SJSA1 (cell line): ENCODE results near the gene QDPR. TPM values are rescaled to one million over a fixed set of nuclear protein-coding genes. Genes with fewer than 3 reads are reported as not detected.
A peak's percentile ranks its signal among the peaks of the same experiment; 100 is the strongest.
"Not testable (repeated sequence)": the region's sequence is repeated elsewhere in the genome, so short reads cannot be mapped to it uniquely, and the experiment has no call there.

Experiments used
- DNase-seq, 2 experiments: peaks; one replicate each; pipeline ENCODE4 v3.0.0-alpha.2; 2015 to 2020; ENCODE audit warnings: low spot score in 2 of 2, low read depth in 1 of 2
- H3K27ac ChIP-seq: fragments of 250-450 bp; sonication (Bioruptor Pico); 2 replicates; pipeline ENCODE4 v1.5.1; 2020; ENCODE audit warnings: mild to moderate bottlenecking, moderate library complexity
- H3K27me3 ChIP-seq: fragments of 250-450 bp; sonication (Bioruptor Pico); replicated peaks from 2 replicates; pipeline ENCODE4 v1.5.1; 2020; ENCODE audit warnings: mild to moderate bottlenecking, moderate library complexity
- H3K36me3 ChIP-seq: fragments of 250-450 bp; sonication (Bioruptor Pico); 2 replicates; pipeline ENCODE4 v1.5.1; 2020; ENCODE audit warnings: mild to moderate bottlenecking
- H3K4me1 ChIP-seq: fragments of 250-450 bp; sonication (Bioruptor Pico); replicated peaks from 2 replicates; pipeline ENCODE4 v1.6.1; 2021; ENCODE audit warnings: mild to moderate bottlenecking
- H3K4me3 ChIP-seq: fragments of 250-450 bp; sonication (Bioruptor Pico); 2 replicates; pipeline ENCODE4 v1.5.1; 2020; ENCODE audit warnings: mild to moderate bottlenecking
- H3K9me3 ChIP-seq: fragments of 250-450 bp; sonication (Bioruptor Pico); replicated peaks from 2 replicates; pipeline ENCODE4 v1.5.1; 2020; ENCODE audit warnings: mild to moderate bottlenecking
- total RNA-seq: library from RNA; depleted of rRNA; stranded (reverse); fragments of >200 nt; shearing (Covaris generic); gene quantifications from 2 replicates; pipeline ENCODE4 v1.2.3, GENCODE V29; 2014; rRNA removed

The QDPR gene
- total RNA-seq, 1 experiment from 2014 or later = 10.1 TPM

DNA sequence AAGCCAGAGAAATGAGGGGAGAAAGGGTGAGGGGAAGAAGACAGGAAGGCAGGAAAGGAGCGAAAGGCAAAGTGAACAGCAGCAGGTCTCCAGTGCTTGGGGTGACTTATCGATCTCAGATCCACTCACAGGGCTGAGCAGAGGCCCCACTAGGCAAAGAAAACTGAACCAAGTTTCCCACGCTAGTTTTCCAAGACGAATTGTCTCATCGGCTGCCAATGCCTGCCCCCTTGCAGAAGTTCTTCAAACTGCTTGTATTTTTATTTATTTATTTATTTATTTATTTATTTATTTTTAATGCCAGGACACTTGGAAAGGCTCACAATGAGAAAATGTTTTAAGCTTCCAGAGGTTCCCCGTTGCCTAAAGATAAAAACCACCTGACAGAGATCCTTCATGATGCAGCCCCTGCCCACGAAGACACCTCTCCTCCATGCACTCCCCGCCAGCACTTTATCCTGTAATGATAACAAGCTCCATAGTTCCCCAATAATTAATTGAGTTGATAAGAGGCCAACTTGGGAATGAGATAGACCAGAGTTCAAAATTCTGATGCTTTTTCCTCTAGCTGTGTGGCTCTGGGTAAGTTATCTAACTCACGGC, 43.2 kb downstream of the QDPR start:
- Histone ChIP-seq H3K4me1 (no peaks in the 10 kb centered on the region), H3K27me3 (no peaks in the 10 kb centered on the region), H3K27ac (no peak overlapping the region), H3K4me3 (no peak overlapping the region), H3K36me3 (no peaks in the 10 kb centered on the region), H3K9me3 (no peaks in the 10 kb centered on the region; the same call in 1 of the 2 replicates)
- DNase-seq = peak in 1 of 2 experiments; percentile 60

DNA sequence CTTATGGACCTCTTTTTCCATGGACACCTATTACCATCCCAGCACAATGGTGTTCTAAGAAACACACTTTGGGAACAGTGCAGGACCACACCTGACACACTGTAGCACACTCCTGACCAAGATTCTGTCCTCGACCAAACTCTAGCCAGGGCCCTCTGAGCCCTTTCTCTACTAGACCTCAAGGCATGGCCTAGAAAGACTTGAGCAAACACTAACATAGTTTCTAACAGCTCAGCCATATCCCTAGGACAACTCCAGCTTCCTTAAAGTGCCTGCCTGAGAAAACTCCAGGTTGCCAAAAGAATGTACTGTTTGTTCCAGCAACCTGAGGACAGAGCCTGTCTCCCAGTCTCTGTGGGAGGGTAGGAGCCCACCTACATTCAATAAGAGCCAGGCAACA, 48.3 kb downstream of the QDPR start:
- H3K4me3 ChIP-seq = no peak overlapping the region
- H3K36me3 ChIP-seq = no peaks in the 10 kb centered on the region
- H3K4me1 ChIP-seq = no peaks in the 10 kb centered on the region
- no peak overlapping the region for H3K27ac ChIP-seq
- no peak for DNase-seq
- H3K27me3 ChIP-seq = no peaks in the 10 kb centered on the region
- H3K9me3 ChIP-seq = no peaks in the 10 kb centered on the region; the same call in 1 of the 2 replicates

DNA sequence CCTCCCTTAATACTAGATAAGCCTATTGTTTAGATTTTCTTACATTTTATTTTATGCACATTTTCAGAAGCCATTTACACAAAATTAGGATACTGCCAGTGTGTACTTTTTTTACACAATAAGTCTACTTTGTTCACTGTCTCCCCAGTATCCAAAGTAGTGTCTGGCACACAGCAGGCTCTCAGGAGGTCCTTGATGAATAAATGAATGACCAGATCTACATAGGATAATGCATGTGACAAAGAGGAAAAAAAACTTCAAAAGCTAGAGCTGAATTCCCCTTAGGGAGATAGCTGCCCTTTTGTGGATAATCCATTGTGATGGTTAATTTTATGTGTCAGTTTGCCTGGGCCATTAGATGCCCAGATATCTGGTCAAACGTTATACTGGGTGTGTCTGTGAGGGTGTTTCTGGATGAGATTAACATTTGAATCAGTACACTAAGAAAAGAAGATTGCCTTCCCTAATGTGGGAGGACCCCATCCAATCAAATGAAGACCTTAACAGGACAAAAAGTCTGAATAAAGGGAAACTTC, 61.6 kb downstream of the QDPR start:
- H3K4me3 ChIP-seq = no peak overlapping the region
- no peaks in the 10 kb centered on the region for H3K36me3 ChIP-seq
- peaks cover 4% of the 10 kb centered on the region; the same call in 1 of the 2 replicates for H3K9me3 ChIP-seq
- H3K4me1 ChIP-seq = no peaks in the 10 kb centered on the region
- no peak overlapping the region for H3K27ac ChIP-seq
- no peaks in the 10 kb centered on the region for H3K27me3 ChIP-seq
- DNase-seq = no peak

DNA sequence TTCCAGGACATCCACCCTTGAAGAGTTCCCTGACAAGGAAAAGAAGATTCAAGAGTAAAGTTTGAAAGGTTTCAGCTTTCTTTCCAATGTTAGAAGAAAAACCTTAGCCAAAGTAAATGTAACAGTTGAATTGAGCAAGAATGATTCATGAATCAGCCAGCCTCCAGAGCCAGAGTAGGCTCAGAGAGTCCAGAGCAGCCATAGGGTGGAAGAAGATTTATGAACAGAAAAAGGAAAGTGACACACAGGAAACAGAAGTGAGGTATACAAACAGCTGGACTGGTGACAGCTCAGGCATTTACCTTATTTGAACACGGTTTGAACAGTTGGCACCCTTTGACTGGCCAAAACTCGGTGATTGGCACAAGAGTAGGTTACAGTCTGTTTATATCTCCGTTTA, 63.2 kb downstream of the QDPR start:
- H3K9me3 ChIP-seq = no peaks in the 10 kb centered on the region
- no peaks in the 10 kb centered on the region for H3K27me3 ChIP-seq
- no peaks in the 10 kb centered on the region for H3K4me1 ChIP-seq
- no peak for DNase-seq
- no peaks in the 10 kb centered on the region for H3K36me3 ChIP-seq
- H3K27ac ChIP-seq = no peak overlapping the region
- H3K4me3 ChIP-seq = no peak overlapping the region

DNA sequence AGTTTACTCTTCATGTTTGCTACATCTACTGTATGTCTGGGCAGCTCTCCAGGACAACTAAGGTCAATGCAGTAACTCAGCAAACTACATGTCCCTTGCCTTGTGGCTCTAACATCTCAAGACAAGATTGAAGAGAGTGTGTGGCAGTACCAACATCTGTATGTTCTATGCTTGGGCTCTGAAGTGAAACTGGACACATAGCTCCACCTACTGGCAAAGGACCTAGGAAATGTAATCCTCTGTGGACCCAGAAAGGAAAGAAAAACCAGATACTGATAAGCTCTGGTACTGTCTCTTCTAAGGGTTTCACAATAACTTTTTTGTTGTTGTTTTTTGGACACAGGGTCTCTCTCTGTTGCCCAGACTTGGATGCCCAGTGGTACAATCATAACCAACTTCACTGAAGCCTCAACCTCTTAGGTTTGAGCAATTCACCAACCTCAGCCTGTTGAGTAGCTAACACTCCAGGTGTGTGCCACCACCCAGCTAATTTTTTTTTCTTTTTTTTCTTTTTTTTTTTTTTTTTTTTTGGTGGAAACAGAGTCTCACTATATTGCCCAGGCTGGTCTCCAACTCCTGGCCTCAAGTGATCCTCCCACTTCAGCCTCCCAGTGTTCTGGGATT, 64.1 kb downstream of the QDPR start:
- no peaks in the 10 kb centered on the region for H3K36me3 ChIP-seq
- H3K27ac ChIP-seq = no peak overlapping the region
- no peaks in the 10 kb centered on the region for H3K4me1 ChIP-seq
- H3K4me3 ChIP-seq = no peak overlapping the region
- H3K27me3 ChIP-seq = no peaks in the 10 kb centered on the region
- peak in 1 of 2 experiments; percentile 64 for DNase-seq
- H3K9me3 ChIP-seq = no peaks in the 10 kb centered on the region

DNA sequence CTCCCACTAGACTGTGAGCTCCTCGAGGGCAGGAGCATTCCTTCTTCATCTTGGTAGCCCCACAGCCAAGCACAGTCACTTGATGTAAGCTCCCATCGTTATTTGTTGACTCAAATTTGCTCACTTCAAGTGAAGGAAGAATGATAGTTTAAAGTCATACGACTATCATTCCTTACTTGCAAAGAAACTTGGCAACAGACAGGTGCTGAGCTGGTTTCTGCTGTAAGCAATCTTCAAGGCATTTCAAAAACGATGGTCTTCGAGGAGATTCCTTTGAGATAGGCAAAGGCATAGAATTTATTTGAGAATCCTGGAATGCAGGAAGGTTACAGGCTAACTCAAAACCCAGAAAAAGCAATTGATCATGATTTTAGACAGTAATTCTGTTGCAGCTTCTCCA, 64.8 kb downstream of the QDPR start:
- no peaks in the 10 kb centered on the region for H3K27me3 ChIP-seq
- no peak overlapping the region for H3K27ac ChIP-seq
- DNase-seq = no peak
- H3K4me3 ChIP-seq = no peak overlapping the region
- H3K9me3 ChIP-seq = no peaks in the 10 kb centered on the region
- no peaks in the 10 kb centered on the region for H3K4me1 ChIP-seq
- no peaks in the 10 kb centered on the region for H3K36me3 ChIP-seq

DNA sequence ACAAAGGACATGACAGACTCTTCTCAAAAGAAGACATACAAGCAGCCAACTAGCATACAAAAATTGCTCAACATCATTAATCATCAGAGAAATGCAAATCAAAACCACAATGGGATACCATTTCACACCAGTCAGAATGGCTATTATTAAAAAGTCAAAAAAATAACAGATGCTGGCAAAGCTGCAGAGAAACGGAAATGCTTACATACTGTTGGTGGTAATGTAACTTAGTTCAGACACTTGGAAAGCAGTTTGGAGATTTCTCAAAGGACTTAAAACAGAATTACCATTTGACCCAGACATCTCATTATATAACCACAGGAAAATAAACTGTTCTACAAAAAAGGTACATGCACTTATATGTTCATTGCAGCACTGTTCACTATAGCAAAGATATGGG, 69.4 kb downstream of the QDPR start:
- not testable (repeated sequence) for DNase-seq, H3K27ac ChIP-seq, H3K36me3 ChIP-seq, H3K4me3 ChIP-seq, H3K4me1 ChIP-seq, H3K9me3 ChIP-seq, H3K27me3 ChIP-seq

DNA sequence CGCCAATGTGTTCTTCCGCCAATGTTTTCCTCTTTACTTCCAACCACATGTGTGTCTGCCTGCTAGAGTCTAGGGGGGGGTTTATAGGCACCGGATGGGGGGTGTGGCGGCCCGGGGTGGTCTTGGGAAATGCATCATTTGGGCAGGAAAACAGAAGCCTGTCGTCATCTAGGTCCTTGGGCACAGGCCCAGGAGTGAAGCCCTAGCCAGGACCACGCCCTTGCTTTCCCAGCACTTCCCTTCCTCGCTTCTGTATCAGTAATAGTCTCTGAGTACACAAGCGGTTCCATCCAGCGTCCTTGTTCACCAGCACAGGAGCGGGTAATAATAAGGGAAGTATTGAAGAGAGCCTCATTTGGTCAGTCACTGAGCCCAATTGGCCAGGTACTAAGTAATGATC, 74.5 kb downstream of the QDPR start:
- Histone ChIP-seq H3K4me3 (no peak overlapping the region), H3K36me3 (no peaks in the 10 kb centered on the region), H3K9me3 (peaks cover 7% of the 10 kb centered on the region; the same call in 1 of the 2 replicates), H3K27me3 (no peaks in the 10 kb centered on the region), H3K27ac (no peak overlapping the region), H3K4me1 (no peaks in the 10 kb centered on the region)
- no peak for DNase-seq

DNA sequence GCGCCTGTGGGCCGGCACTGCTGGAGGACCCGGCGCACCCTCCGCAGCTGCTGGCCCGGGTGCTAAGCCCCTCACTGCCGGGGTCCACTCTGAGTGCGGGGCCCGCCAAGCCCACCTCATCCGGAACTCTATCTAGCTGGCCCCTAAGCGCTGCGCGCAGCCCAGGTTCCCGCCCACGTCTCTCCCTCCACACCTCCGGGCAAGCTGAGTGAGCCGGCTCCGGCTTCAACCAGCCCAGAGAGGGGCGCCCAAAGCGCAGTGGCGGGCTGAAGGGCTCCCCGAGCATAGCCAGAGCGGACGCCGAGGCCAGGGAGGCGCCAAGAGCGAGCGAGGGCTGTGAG, 75.2 kb downstream of the QDPR start:
- Histone ChIP-seq H3K27me3 (no peaks in the 10 kb centered on the region), H3K4me1 (no peaks in the 10 kb centered on the region), H3K27ac (no peak overlapping the region), H3K36me3 (no peaks in the 10 kb centered on the region), H3K4me3 (no peak overlapping the region), H3K9me3 (peaks cover 7% of the 10 kb centered on the region; the same call in 1 of the 2 replicates)
- DNase-seq = no peak

Other genes starting within 250 kb of the QDPR start
- gene CLRN2, start 3.1 kb upstream of the QDPR start, total RNA-seq = not detected in 2 replicates
- 56.0 and 61.1 TPM in 2 replicates for gene LAP3, start 65.1 kb upstream of the QDPR start, total RNA-seq
- 4.5 and 4.9 TPM in 2 replicates for gene MED28, start 102.6 kb upstream of the QDPR start, total RNA-seq